Measurements from ENCODE around the gene LONP2.
A peak's percentile ranks its signal among the peaks of the same experiment; 100 is the strongest.
"Not testable (repeated sequence)": the region's sequence is repeated elsewhere in the genome, so short reads cannot be mapped to it uniquely, and the experiment has no call there.

The LONP2 gene

DNA sequence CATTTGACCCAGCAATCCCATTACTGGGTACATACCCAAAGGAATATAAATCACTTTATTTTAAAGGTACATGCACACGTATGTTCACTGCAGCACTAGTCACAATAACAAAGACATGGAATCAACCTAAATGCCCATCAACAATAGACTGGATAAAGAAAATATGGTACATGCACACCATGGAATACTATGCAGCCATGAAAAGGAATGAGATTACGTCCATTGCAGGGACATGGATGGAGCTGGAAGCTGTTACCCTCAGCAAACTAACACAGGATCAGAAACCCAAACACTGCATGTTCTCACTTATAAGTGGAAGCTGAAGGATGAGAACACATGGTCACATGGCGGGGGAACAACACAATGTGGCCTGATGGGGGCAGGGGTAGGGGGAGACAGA, 4.0 kb upstream of the LONP2 start:
- DNase-seq: not testable (repeated sequence)

DNA sequence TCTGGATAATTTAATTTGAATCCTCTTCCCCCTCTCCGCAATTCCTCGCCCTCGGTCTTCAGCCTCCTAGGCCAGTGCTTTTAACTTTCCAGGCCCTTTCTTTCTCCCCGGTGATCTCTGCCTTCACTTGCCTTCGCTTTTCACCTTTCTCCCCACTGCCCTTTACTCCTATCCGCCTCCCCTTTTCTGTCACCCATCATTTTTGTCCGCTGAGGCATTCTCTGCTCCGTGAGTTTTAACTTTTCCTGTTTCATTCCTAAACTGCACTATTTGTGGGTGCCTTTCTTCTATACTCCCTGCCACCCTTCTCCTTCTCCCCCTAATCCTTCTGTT, 729 bp downstream of the LONP2 start:
- DNase-seq: no peak

- no peak for DNase-seq
Measured at GRCh38 chr16:48246066-48246465, 2.0 kb downstream of the LONP2 start.

GRCh38 chr16:48247311-48247710, 3.2 kb downstream of the LONP2 start, which contains the start of gene ABCC11:
ABCC11 (minus strand) TSS chr16:48247539; CDS start chr16:48231921, 15,618 bp downstream.
- peak; percentile 19 for DNase-seq

GRCh38 chr16:48250520-48251278, 6.6 kb downstream of the LONP2 start:
- DNase-seq: no peak

- no peak for DNase-seq
Measured at GRCh38 chr16:48252013-48252412, 7.9 kb downstream of the LONP2 start.

GRCh38 chr16:48256579-48257177, 12.6 kb downstream of the LONP2 start:
- DNase-seq: no peak

DNA sequence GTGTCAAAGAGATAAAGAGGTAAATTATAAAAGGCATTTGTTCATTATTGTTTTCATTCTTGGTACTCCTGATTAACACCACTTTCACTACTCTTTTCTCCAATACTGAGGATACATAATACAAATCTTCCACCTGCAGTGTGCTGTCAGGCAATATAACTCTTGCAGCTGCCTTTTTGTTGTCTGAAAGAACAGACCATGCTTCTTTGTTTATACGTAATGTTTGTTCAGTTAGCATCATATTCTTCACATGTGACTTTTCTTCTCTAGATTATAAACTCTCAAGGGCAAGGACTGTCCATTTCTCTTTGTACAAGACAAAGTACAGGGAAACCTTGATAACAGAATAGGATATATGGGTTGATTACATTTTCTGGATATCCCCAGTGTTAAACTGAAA, 17.5 kb downstream of the LONP2 start:
- no peak for DNase-seq

DNA sequence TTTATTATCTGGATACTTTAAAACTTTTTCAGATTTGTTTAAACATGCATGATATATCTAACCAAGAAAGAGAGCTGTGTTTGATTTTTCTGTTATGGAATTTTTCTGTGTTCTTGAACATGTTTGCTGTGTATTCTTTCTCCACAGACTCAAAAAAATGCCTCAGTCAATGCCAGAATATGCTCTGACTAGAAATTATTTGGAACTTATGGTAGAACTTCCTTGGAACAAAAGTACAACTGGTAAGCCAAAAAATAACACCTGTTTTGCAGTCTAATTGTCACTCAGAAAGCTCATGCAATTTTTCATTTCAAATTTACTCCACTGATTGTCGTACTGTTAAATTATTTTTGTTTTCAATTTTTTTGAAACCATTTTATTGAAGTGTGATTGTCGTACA, 18.5 kb downstream of the LONP2 start:
- DNase-seq: no peak

DNA sequence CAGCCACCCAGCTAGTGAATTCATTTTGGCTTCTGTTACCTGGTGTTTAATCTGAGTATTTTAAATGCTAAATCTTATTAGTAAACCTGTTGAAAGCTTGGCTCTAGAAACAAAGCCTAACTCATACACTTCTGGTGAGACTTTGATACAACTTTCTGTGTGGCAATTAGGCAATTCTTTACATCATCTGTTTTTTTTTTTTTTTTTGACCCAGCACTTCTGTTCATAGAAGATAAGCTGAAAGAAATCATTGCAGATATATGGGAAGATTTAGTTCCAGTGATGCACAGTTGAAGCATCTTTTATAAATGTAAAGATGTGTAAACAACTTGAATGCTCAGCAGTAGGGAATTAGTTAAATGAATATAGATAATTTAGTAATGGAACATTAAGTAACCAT, 24.9 kb downstream of the LONP2 start:
- DNase-seq: no peak

DNA sequence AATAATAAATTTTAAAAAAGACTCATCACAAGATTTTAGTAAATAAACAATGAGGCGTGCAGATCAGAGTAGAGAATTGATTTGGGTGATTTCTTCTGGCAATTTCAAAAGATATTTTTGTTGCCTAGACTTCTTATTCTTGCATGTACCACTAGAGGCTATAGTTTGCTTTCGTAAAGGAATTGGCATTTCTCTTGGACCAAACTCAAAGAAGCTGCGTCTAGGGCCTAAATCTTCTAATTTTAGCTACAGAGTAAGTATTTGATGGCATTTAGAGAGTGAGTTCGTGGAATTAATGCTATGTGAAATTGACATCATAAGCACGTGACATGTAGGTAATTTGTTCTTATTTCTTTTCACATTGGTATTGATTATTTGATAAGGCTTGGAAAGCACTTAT, 27.6 kb downstream of the LONP2 start:
- no peak for DNase-seq

DNA sequence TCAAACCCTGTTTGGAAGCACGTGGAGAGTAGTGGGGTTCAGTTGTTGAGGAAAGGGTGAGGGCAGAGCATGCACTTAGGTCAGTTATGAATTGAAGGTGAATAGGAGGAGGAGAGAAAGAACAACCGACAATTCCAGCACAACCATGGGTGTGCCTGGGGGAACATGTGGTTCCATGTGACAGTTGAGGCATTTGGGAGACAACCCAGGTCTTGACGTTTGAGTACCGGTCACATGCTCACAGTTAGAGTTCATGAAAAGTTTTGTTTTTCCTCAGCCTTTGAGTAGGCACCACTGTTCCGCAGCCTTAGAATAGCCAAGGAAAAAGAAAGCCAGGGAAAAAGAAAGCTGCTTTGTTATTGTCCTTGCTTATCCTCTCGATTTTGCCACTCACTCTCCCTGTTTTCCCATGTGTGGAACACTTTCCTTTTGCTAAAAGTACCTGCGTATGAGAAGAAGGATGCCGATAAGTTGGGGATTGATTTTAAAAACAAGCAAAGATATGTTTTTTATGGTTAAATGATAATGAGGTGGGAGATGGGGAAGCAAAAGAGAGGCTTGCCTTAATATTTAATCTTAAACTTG, 28.8 kb downstream of the LONP2 start:
- DNase-seq: no peak

DNA sequence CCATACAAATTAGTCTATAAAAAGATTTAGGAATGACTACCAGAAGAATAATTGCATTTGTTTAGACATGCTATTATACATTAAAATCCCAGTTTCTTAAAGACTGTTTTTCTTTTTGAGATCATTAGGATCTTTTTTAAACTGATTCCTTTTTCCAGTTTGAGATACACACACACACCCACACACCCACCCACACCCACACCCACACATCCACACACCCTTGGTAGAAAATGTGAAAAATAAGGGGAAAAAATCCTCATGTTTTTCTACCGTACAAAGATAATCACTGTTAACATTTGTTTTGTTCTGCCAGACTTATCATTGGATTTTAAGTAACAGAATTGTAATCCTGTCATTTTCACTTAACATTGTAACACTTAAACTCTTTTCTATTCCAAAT, 30.4 kb downstream of the LONP2 start:
- no peak for DNase-seq

- no peak for DNase-seq
Measured at GRCh38 chr16:48276102-48276501, 32.0 kb downstream of the LONP2 start.

GRCh38 chr16:48277158-48277557, 33.1 kb downstream of the LONP2 start:
- no peak for DNase-seq

GRCh38 chr16:48279199-48279598, 35.1 kb downstream of the LONP2 start:
- no peak for DNase-seq

DNA sequence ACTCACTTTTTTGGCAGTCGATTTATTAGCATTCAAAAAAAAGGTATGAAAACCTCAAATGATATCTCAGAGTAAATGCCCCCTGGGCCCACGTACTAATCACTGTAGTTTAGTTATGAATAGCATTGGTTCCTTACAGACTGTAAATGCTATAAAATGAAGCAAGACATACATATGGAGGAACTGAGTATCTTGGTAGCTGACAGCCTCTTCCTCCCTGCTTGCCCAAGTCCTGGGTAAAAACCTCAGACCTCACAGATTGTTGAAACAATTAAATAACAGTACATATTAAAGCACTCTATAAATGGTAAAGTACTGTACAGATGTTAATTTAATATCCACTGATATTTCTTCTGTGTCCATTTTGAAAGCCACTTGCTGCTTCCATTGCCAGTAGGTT, 36.4 kb downstream of the LONP2 start:
- no peak for DNase-seq

- DNase-seq: no peak
Measured at GRCh38 chr16:48282636-48283263, 38.6 kb downstream of the LONP2 start.

DNA sequence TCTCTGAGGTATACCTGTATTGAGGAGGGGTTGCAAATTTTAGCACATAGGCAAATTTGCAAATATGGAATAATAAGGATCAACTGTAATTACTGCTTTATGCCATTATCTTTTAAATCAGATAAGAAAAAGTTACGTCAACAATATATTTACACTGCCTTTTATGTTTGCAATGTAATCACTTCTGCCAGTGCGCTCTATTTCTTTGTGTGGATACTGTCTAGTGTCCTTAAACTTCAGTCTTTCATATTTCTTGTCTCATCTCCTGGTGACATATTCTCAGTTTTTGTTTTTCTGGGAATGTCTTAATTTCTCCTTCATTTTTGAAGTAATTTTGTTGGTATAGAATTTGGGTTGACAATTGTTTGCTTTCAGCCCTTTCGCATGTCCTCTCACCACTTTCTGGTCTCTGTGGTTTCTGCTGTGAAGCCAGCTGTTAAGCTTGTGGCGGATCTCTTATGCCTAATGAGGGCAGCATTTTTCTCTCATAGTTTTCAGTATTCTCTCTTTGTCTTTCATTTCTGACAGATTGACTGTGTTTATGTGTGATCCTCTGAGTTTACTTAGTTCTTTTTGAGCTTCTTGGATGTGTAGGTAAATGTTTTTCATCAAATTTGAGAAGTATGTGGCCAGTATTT, 40.8 kb downstream of the LONP2 start:
- peak; percentile 12 for DNase-seq

DNA sequence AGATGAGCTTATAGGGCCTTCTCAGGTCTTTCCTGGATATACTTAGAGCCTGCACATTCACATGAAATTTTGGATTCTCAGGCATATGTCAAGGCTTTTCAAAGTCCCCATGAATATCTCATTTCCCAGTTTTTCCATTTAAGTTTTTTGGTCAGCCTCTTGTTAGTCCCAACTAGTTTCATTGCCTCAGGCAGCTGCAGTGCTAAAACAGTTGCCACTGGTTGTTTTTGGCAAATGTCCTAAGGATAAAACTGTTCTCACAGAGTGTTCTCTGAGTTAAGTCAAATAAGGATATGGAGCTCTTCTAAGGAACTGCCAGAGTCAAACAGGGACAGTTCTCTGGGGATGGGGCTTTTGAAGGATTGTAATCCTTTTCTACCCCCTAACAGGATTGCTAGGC, 43.1 kb downstream of the LONP2 start:
- DNase-seq: no peak

GRCh38 chr16:48291303-48291702, 47.2 kb downstream of the LONP2 start:
- DNase-seq: no peak

- DNase-seq: no peak
Measured at GRCh38 chr16:48291754-48292153, 47.7 kb downstream of the LONP2 start.

- DNase-seq: no peak
Measured at GRCh38 chr16:48292452-48292851, 48.4 kb downstream of the LONP2 start.

- no peak for DNase-seq
Measured at GRCh38 chr16:48294724-48295123, 50.6 kb downstream of the LONP2 start.
